Right ventricle myocardium superior (tissue), 1 donor: Measurements from ENCODE around the gene PUM1. TPM values are rescaled to one million over a fixed set of nuclear protein-coding genes. Genes with fewer than 3 reads are reported as not detected.
"Not testable (repeated sequence)": the region's sequence is repeated elsewhere in the genome, so short reads cannot be mapped to it uniquely, and the experiment has no call there.

Experiments used
- ATAC-seq: fragments of 200-7000 bp; cut with Tn5 transposase; one replicate; pipeline ENCODE4 v1.9.1; 2020; ENCODE audit warnings: mild to moderate bottlenecking; ENCODE audit not compliant: poor library complexity
- DNase-seq: peaks from one replicate; pipeline ENCODE4 v3.0.0-alpha.2; 2020
- intact Hi-C: fragments of 100-400 bp; cut with DNase I; formaldehyde crosslinking; loops from one replicate; pipeline ENCODE4 v1.11.2; 2022
- total RNA-seq: library from RNA; stranded (reverse); fragmentation: NEBNext Ultra II Directional; extraction: Animal tissue kit (Norgen Biotek cat#: 25700); gene quantifications from one replicate; pipeline ENCODE4 v1.2.1, GENCODE V29; 2021
- donor health status: DM: no; HTN: yes; CAD: no; lungs with severe emphysema.

PUM1 gene
- total RNA-seq, 1 donor from 2014 or later, result 66.1 TPM

DNA sequence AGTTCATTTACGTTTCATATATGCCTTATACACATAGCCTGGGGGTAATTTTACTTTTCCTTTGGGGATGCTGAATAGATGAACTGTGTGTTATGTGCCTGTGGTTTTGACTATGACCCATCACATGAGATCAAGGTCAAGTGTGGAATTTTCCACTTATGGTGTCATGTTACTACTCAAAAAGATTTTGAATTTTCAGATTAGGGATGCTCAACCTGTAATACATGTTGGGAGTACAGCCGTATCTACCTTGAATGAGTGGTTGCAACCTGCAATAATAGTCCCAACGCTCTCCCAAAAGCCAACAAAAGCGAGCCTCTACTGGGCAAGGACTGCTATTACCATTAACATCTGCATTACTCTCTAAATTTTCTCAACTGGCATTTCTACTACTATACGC is 88.4 kb downstream of the PUM1 start:
- intact Hi-C loops, result no loop called here
- ATAC-seq (peak; percentile 23), DNase-seq (no peak)

DNA sequence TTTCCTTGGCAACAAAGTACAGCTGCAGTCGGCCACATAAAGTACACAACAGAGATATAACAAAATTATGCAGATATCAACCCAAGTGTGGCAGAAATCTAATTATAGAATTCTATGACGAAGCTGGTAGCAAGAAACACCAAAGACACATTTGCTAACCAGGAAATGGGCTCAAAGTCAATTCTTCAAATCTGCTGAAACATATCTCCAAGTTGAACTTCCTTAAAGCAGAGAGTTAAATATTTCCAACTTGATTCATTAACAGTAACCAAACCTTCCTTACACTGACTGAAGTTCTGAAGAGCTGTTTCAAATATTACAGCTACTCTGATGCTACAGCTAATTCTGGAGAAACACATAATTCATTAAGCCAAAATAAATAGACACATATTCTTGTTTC is 89.4 kb downstream of the PUM1 start:
- intact Hi-C loops, result no loop called here
- no peak for DNase-seq
- peak; percentile 63 for ATAC-seq

DNA sequence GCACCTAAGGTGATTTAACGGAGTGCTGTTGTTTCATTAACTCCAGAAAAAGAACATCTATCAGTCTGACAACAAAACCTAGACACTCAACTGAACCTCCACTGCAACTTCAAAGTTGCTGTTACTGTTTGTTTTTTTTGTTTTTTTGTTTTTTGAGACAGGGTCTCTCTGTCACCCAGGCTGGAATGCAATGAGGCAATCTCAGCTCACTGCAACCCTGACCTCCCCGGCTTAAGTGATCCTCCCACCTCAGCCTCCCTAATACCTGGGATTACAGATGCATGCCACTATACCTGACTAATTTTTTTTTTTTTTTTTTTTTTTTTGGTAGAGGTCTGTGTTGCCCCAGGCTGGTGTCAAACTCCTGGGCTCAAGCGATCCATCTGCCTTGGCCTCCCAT is 90.3 kb downstream of the PUM1 start:
- ATAC-seq, result no peak
- intact Hi-C loops, result no loop called here

GRCh38 chr1:30974536-30974935 is 91.0 kb downstream of the PUM1 start:
- DNase-seq (no peak), ATAC-seq (no peak)
- intact Hi-C loops, result no loop called here

More for the DNA sequence above, 90.3 kb downstream of the PUM1 start:
- DNase-seq, result no peak

DNA sequence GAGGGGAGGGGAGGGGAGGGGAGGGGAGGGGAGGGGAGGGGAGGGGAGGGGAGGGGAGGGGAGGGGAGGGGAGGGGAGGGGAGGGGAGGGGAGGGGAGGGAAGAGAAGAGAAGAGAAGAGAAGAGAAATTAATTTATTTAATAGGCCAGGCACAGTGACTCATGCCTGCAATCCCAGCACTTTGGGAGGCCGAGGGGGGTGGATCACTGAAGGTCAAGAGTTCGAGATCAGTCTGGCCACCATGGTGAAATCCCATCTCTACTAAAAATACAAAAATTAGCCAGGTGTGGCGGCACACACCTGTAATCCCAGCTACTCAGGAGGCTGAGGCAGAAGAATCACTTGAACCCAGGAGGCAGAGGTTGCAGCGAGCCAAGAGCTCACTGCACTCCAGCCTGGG is 93.2 kb downstream of the PUM1 start:
- intact Hi-C loops, ATAC-seq, DNase-seq: not testable (repeated sequence)

GRCh38 chr1:30971496-30971895 is 94.0 kb downstream of the PUM1 start:
- DNase-seq, result no peak
- no peak for ATAC-seq
- intact Hi-C loops, result no loop called here

DNA sequence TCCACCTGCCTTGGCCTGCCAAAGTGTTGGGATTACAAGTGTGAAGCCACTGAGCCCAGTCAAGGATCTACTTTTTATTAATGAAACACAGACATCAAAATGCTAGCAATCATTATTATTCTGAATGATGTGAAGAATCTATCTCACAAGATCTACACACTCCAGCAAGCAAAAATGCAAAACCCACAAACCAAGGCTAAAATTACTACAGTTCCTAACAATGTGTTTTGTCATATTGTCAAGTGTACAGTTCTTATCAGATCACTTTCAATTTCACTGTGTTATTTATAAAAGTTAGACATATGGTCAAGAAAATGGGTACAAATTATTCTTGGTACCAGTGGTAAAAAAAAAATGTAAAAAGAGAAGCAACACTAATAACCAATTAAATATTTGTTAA is 95.6 kb downstream of the PUM1 start:
- intact Hi-C loops, result no loop called here
- no peak for DNase-seq

GRCh38 chr1:30968220-30968971 is 97.1 kb downstream of the PUM1 start:
- DNase-seq (no peak), ATAC-seq (no peak)
- intact Hi-C loops, result no loop called here

More for the DNA sequence above, 95.6 kb downstream of the PUM1 start:
- no peak for ATAC-seq

- intact Hi-C loops, result no loop called here
- no peak for DNase-seq
- no peak for ATAC-seq
Measured at GRCh38 chr1:30966690-30967369, 98.7 kb downstream of the PUM1 start.

DNA sequence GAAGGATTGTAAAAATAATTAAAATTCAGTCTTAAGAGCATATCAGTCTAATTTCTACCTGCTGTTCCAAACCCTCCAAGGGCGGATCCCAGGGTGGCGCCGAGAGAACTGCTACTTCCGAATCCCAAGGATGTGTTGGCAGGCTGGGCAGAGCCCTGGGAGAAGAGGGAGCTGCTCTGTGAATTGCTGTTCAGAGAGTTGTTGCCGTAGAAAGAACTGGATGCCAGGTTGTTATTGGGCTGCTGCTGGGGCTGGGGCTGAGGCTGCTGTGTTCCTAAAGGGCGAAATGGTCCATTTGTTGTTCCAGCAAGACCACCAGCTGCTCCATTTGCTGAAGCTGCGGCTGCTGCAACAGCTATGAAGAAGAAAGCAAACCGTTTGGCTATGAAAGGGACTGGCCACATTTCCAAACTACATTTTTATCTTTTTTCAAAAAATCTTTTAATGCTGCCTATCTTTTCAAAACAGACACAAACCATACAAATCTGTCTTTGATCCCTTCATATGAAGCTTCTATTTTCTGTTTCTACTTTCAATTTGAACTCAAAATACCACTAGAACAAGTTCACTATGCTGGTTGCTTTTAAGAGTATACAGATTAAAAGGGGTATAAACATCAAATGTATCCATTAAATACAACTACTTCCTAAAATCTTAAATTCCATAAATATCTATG is 99.5 kb downstream of the PUM1 start:
- peak; percentile 36 for ATAC-seq
- no peak for DNase-seq
- intact Hi-C loops, result no loop called here

GRCh38 chr1:30964706-30965105 is 100.8 kb downstream of the PUM1 start:
- ATAC-seq (peak; percentile 83), DNase-seq (peak; percentile 60)
- intact Hi-C loops, result no loop called here

- peak; percentile 20 for ATAC-seq
- intact Hi-C loops, result no loop called here
- DNase-seq, result no peak
Measured at GRCh38 chr1:30962609-30963508, 102.7 kb downstream of the PUM1 start.

- intact Hi-C loops, result no loop called here
- ATAC-seq (no peak), DNase-seq (no peak)
Measured at GRCh38 chr1:30957560-30958222, 107.8 kb downstream of the PUM1 start.

DNA sequence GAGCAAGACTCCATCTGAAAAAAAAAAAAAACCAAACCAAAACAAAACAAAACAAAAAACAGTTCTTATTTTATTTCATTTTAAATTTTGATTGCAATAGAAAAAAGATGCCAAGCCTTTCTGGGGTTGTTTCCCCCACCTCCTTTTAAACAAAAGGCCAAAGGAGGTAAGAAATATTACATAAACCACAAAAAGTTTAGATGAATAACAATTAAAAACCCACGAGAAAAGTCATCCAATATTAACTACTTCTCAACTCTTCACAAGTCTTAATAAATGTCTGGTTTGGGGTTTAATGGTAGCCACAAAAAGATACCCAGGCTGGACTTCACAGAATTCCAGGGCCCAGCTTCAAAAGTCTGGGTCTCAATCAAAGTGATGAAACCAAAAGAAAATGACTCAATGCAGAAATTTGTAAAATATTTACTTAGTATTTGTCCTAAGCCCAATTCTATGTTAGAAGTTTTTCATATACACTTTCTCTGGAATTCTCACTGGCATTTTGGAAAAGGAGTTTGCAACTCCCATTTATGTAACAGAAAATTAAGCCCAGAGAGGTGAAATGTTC is 110.0 kb downstream of the PUM1 start:
- ATAC-seq (no peak), DNase-seq (no peak)
- intact Hi-C loops, result no loop called here

DNA sequence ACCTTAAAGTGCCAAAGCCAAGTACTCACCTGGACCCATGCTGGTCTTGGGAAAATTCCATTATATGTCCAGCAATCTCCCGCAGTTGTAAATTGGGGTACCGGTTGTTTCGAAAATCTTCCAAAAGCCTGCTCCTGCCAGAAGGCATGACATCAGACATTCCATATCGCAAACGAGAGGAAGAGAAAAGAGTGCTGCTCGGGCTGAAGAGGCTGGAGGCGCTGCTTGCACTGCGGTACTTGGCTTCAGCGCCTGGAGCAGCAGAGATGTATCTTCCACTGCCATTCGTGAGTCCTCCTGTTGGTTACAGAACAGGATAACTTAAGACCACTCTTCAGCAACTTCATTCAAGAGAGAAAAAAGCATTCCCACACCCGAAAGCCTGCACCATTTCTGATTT is 111.8 kb downstream of the PUM1 start:
- intact Hi-C loops, result no loop called here
- ATAC-seq (no peak), DNase-seq (no peak)

- no peak for DNase-seq
- no peak for ATAC-seq
- intact Hi-C loops, result no loop called here
Measured at GRCh38 chr1:30952098-30952497, 113.4 kb downstream of the PUM1 start.

DNA sequence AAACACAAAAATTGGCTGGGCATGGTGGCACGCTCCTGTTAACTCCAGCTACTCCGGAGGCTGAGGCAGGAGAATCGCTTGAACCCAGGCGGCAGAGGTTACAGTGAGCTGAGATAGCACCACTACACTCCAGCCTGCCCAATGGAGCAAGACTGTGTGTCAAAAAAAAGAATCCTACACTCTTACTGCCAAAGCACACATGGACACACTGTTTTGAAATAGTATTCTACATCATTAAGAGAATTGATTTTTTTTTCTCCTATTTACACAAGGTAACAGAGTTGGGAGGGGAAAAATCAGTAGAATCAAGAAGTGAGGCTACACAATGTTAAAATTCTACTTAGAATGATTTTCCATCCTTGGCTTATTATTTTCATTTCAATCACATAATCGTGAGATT is 114.8 kb downstream of the PUM1 start:
- no peak for DNase-seq
- ATAC-seq, result no peak
- intact Hi-C loops, result no loop called here

- DNase-seq, result no peak
- ATAC-seq, result no peak
- intact Hi-C loops, result no loop called here
Measured at GRCh38 chr1:30950053-30950452, 115.5 kb downstream of the PUM1 start.
